IMR-90 (cell line): ENCODE measurements around the gene MFAP3L. TPM values are rescaled to one million over a fixed set of nuclear protein-coding genes. Genes with fewer than 3 reads are reported as not detected.

Source experiments
- ATAC-seq: fragments of 200-7000 bp; cut with Tn5 transposase; 2 replicates; pipeline ENCODE4 v1.9.1; 2020; ENCODE audit warnings: low read depth, mild to moderate bottlenecking, moderate library complexity
- BruUV-seq: library from RNA; stranded (reverse); fragments of 400-500 nt; replicated peaks from 2 replicates; lab custom pipeline; 2021; lab: Mats Ljungman, UMichigan
- CTCF ChIA-PET: fragments of 300-600 bp; formaldehyde crosslinking; extraction: SDS; loops from one replicate; lab custom pipeline; 2021; ENCODE audit warnings: antibody characterized with exemption; lab: Yijun Ruan, JAX
- POLR2A ChIA-PET: fragments of 300-600 bp; sonication (Branson Sonifier 250); formaldehyde crosslinking; loops from one replicate; lab custom pipeline; 2022; ENCODE audit warnings: antibody characterized with exemption; ENCODE audit not compliant: unreplicated experiment; lab: Charles Lee
- DNase-seq: peaks from one replicate; pipeline ENCODE4 v3.0.0; 2013
- H2AFZ ChIP-seq: replicated peaks from 2 replicates; pipeline ENCODE3; 2013; ENCODE audit warnings: low read length, mild to moderate bottlenecking; ENCODE audit not compliant: poor library complexity
- H2AK5ac ChIP-seq: 2 replicates; pipeline ENCODE4 v1.6.1; 2013; ENCODE audit warnings: low read depth, low read length, inconsistent platforms
- H2AK9ac ChIP-seq: replicated peaks from 2 replicates; pipeline ENCODE3; 2013; ENCODE audit warnings: mild to moderate bottlenecking, low read depth, low read length, moderate library complexity; ENCODE audit not compliant: poor library complexity
- H2BK120ac ChIP-seq: 2 replicates; pipeline ENCODE4 v1.6.1; 2013; ENCODE audit warnings: low read depth, low read length, inconsistent platforms
- H2BK15ac ChIP-seq: 3 replicates; pipeline ENCODE4 v1.6.1; 2013; ENCODE audit warnings: low read depth, low read length, inconsistent platforms
- H2BK20ac ChIP-seq: 2 replicates; pipeline ENCODE4 v1.6.1; 2013; ENCODE audit warnings: low read depth, mild to moderate bottlenecking, inconsistent platforms, low read length, moderate library complexity
- H2BK5ac ChIP-seq: 2 replicates; pipeline ENCODE4 v1.6.1; 2013; ENCODE audit warnings: mild to moderate bottlenecking, low read depth, low read length, inconsistent platforms; ENCODE audit not compliant: poor library complexity, severe bottlenecking
- H3K14ac ChIP-seq: replicated peaks from 2 replicates; pipeline ENCODE4 v1.6.1; 2013; ENCODE audit warnings: low read depth, low read length, inconsistent platforms
- H3K18ac ChIP-seq: 2 replicates; pipeline ENCODE4 v1.6.1; 2013; ENCODE audit warnings: low read depth, low read length, control low read depth
- H3K23ac ChIP-seq: 2 replicates; pipeline ENCODE4 v1.6.1; 2013; ENCODE audit warnings: low read depth, low read length, inconsistent platforms
- H3K27ac ChIP-seq: 2 replicates; pipeline ENCODE4 v1.5.1; 2013; ENCODE audit warnings: mild to moderate bottlenecking, control low read depth, low read length; ENCODE audit not compliant: insufficient read depth
- H3K27me3 ChIP-seq: 2 replicates; pipeline ENCODE4 v1.6.1; 2013; ENCODE audit warnings: low read length; ENCODE audit not compliant: control insufficient read depth, insufficient read depth
- H3K36me3 ChIP-seq: 2 replicates; pipeline ENCODE4 v1.6.1; 2013; ENCODE audit warnings: low read length, mixed read lengths; ENCODE audit not compliant: control insufficient read depth, insufficient read depth
- H3K4ac ChIP-seq: 2 replicates; pipeline ENCODE4 v1.6.1; 2013; ENCODE audit warnings: low read depth, low read length, inconsistent platforms
- H3K4me1 ChIP-seq: 2 replicates; pipeline ENCODE4 v1.6.1; 2013; ENCODE audit warnings: low read length, mixed read lengths; ENCODE audit not compliant: control insufficient read depth, insufficient read depth
- H3K4me2 ChIP-seq: 2 replicates; pipeline ENCODE4 v1.6.1; 2013; ENCODE audit warnings: low read depth, mild to moderate bottlenecking, control low read depth, low read length, moderate library complexity
- H3K4me3 ChIP-seq: 2 replicates; pipeline ENCODE4 v1.5.1; 2013; ENCODE audit warnings: low read depth, mild to moderate bottlenecking, control low read depth, low read length, moderate library complexity; ENCODE audit not compliant: insufficient read depth
- H3K56ac ChIP-seq: 2 replicates; pipeline ENCODE4 v1.6.1; 2013; ENCODE audit warnings: low read length, inconsistent platforms; ENCODE audit not compliant: insufficient read depth; ENCODE audit errors: extremely low read depth
- H3K79me1 ChIP-seq, 2 experiments: 2 replicates each; pipeline ENCODE4 v1.6.1; 2013; ENCODE audit warnings: low read length in 2 of 2, inconsistent platforms in 1 of 2, low read depth in 1 of 2
- H3K9ac ChIP-seq: 2 replicates; pipeline ENCODE4 v1.6.1; 2013; ENCODE audit warnings: low read depth, low read length, control low read depth
- H3K9me1 ChIP-seq: 2 replicates; pipeline ENCODE4 v1.6.1; 2013; ENCODE audit warnings: low read length, inconsistent platforms; ENCODE audit not compliant: insufficient read depth
- H3K9me3 ChIP-seq: 2 replicates; pipeline ENCODE4 v1.6.1; 2013; ENCODE audit warnings: low read length; ENCODE audit not compliant: control insufficient read depth, insufficient read depth
- H4K20me1 ChIP-seq: 2 replicates; pipeline ENCODE4 v1.6.1; 2013; ENCODE audit warnings: low read length, inconsistent platforms; ENCODE audit not compliant: insufficient read depth
- H4K5ac ChIP-seq: 2 replicates; pipeline ENCODE4 v1.6.1; 2013; ENCODE audit warnings: mild to moderate bottlenecking, low read depth, low read length, control low read depth
- H4K8ac ChIP-seq, 2 experiments: 2 replicates each; pipeline ENCODE4 v1.6.1; 2013; ENCODE audit warnings: low read depth in 2 of 2, low read length in 2 of 2, control low read depth in 1 of 2, inconsistent platforms in 1 of 2
- H4K91ac ChIP-seq: 2 replicates; pipeline ENCODE4 v1.6.1; 2013; ENCODE audit warnings: low read depth, low read length, inconsistent platforms; ENCODE audit not compliant: insufficient read depth
- CEBPB ChIP-seq: IDR thresholded peaks from 2 replicates; pipeline ENCODE4 v1.6.1; 2012; ENCODE audit warnings: low read depth, low read length, improper control_type of control experiment
- CHD1 ChIP-seq: IDR thresholded peaks from 2 replicates; pipeline ENCODE4 v1.6.1; 2012; ENCODE audit warnings: low read depth, low read length, improper control_type of control experiment
- CTCF ChIP-seq: conservative IDR thresholded peaks from 2 replicates; pipeline ENCODE4 v1.5.1; 2012; ENCODE audit warnings: mild to moderate bottlenecking, low read depth, low read length, improper control_type of control experiment
- FOS ChIP-seq: fragments of 150-350 bp; IDR thresholded peaks from 2 replicates; pipeline ENCODE4 v1.6.1; 2016; ENCODE audit warnings: low read depth, low read length
- MAFK ChIP-seq: IDR thresholded peaks from 2 replicates; pipeline ENCODE4 v1.6.1; 2012; ENCODE audit warnings: low read depth, low read length, improper control_type of control experiment
- POLR2A ChIP-seq: IDR thresholded peaks from 2 replicates; pipeline ENCODE4 v1.6.1; 2012; ENCODE audit warnings: mild to moderate bottlenecking, low read depth, low read length
- RAD21 ChIP-seq: IDR thresholded peaks from 2 replicates; pipeline ENCODE4 v1.6.1; 2012; ENCODE audit warnings: low read length, improper control_type of control experiment
- SMC3 ChIP-seq: fragments of 150-350 bp; IDR thresholded peaks from 2 replicates; pipeline ENCODE4 v1.6.1; 2016; ENCODE audit warnings: low read depth, mild to moderate bottlenecking, antibody characterized with exemption, low read length, moderate library complexity
- WGBS, 2 experiments: methylation state at CpG; one replicate each; pipeline versions ENCODE4 v1.1.5 to v1.1.7; 2013; ENCODE audit warnings: missing lambda C conversion rate in 2 of 2; ENCODE audit not compliant: insufficient read length in 1 of 2; ENCODE audit errors: extremely low coverage in 2 of 2; 5-methylcytosine and 5-hydroxymethylcytosine counted together
- dilution Hi-C: fragments of 300-500 bp; cut with HindIII; formaldehyde crosslinking; loops from one replicate; pipeline ENCODE4 v1.14.3; 2018; ENCODE audit warnings: low sequenced_read_pairs; ENCODE audit not compliant: unreplicated experiment
- in situ Hi-C: fragments of 300-500 bp; cut with MboI; formaldehyde crosslinking; loops from 3 replicates; pipeline ENCODE4 v1.14.3; 2019; ENCODE audit warnings: low sequenced_read_pairs, inconsistent platforms, mixed read lengths
- intact Hi-C: fragments of 100-400 bp; cut with micrococcal nuclease; formaldehyde crosslinking; loops from 2 replicates; pipeline ENCODE4 v1.10.0; 2022
- polyA plus RNA-seq, 3 experiments: library from polyadenylated mRNA; depleted of rRNA; stranded (reverse); fragments of >200 nt; gene quantifications; 2 replicates each; pipeline ENCODE4 v1.2.3, GENCODE V29; 2012; ENCODE audit warnings: low replicate concordance in 1 of 3
- total RNA-seq: library from RNA; depleted of rRNA; stranded (reverse); fragments of >200 nt; gene quantifications from 2 replicates; pipeline ENCODE4 v1.2.3, GENCODE V29; 2012; rRNA removed

The MFAP3L gene
- total and polyA plus RNA-seq, 2 of the 4 experiments (the other 2 are of a cell fraction): 0.22 to 0.36 TPM

- ATAC-seq: no peak
- Histone ChIP-seq H3K23ac (no peak overlapping the region), H3K9me1 (no peaks in the 10 kb centered on the region), H4K8ac (no peak overlapping the region), H3K27ac (no peak overlapping the region), H3K9me3 (no peaks in the 10 kb centered on the region), H2BK15ac (no peak overlapping the region), H2AFZ (no peak overlapping the region), H3K4me2 (no peak overlapping the region), H3K36me3 (no peaks in the 10 kb centered on the region), H3K79me1 (no peaks in the 10 kb centered on the region), H3K56ac (no peak overlapping the region), H3K14ac (no peak overlapping the region), H3K27me3 (no peaks in the 10 kb centered on the region), H4K91ac (no peak overlapping the region), H3K9ac (no peak overlapping the region), H2AK9ac (no peak overlapping the region), H2BK5ac (no peak overlapping the region), H3K4ac (no peak overlapping the region), H3K4me3 (no peak overlapping the region), H3K4me1 (no peaks in the 10 kb centered on the region), H4K5ac (no peak overlapping the region), H2BK20ac (no peak overlapping the region), H4K20me1 (no peaks in the 10 kb centered on the region), H3K18ac (no peak overlapping the region), H2AK5ac (no peak overlapping the region), H2BK120ac (no peak overlapping the region)
- POLR2A ChIA-PET: no interaction called here
- TF ChIP-seq CHD1: no peak
- TF ChIP-seq POLR2A: no peak
- TF ChIP-seq FOS: no peak
- no peak for TF ChIP-seq CEBPB
- TF ChIP-seq SMC3: no peak
- no peak for TF ChIP-seq MAFK
- no peak for TF ChIP-seq CTCF
- TF ChIP-seq RAD21: no peak
- no TSS peak for BruUV-seq
- CTCF ChIA-PET: interaction anchor here (0.5 kb wide), 1 partner anchor 32 kb away, joined by 3 read pairs; no protein-coding TSS in a partner anchor
- intact Hi-C loops: no loop called here
- WGBS, 2 experiments: 60% methylated on average over 3 of the region's 8 CpGs; no CpG with 5 or more reads in 1 of the 2 experiments
- in situ Hi-C loops: no loop called here
- dilution Hi-C loops: no loop called here
- DNase-seq: no peak
These were observed 85.7 kb downstream of the MFAP3L start for GRCh38 chr4:169940460-169940859.

Other genes with a start within 250 kb of the MFAP3L start
- 4.7 TPM in 2 replicates for gene AADAT, start 63.6 kb upstream of the MFAP3L start, total RNA-seq
- 6.9 and 7.1 TPM in 2 replicates for gene AADAT, start 63.6 kb upstream of the MFAP3L start, polyA plus RNA-seq (2012; rRNA removed)